MM.1S (cell line): ENCODE data around the gene TAS2R60.

Experiments
- DNase-seq: peaks from one replicate; pipeline ENCODE4 v3.0.0-alpha.2; 2015
- H2AFZ ChIP-seq: fragments of 300-600 bp; sonication (generic); 2 replicates; pipeline ENCODE4 v1.6.0; 2016; ENCODE audit warnings: antibody characterized with exemption, low read length
- H3F3A ChIP-seq: fragments of 300-600 bp; sonication (generic); 2 replicates; pipeline ENCODE4 v1.6.1; 2016; ENCODE audit warnings: mild to moderate bottlenecking, antibody characterized with exemption, low read length, moderate library complexity, mixed read lengths; ENCODE audit not compliant: insufficient read depth
- H3K27ac ChIP-seq: fragments of 300-600 bp; sonication (generic); 2 replicates; pipeline ENCODE4 v1.5.1; 2016; ENCODE audit warnings: mild to moderate bottlenecking, low read length
- H3K27me3 ChIP-seq: fragments of 300-600 bp; sonication (generic); replicated peaks from 2 replicates; pipeline ENCODE4 v1.6.0; 2016; ENCODE audit warnings: low read length; ENCODE audit not compliant: insufficient read depth
- H3K36me3 ChIP-seq: fragments of 300-600 bp; sonication (generic); replicated peaks from 2 replicates; pipeline ENCODE4 v1.6.1; 2016; ENCODE audit warnings: mild to moderate bottlenecking, low read length, mixed read lengths; ENCODE audit not compliant: insufficient read depth
- H3K4me1 ChIP-seq: fragments of 300-600 bp; sonication (generic); 2 replicates; pipeline ENCODE4 v1.6.1; 2016; ENCODE audit warnings: low read length, mixed read lengths
- H3K4me2 ChIP-seq: fragments of 300-600 bp; sonication (generic); 2 replicates; pipeline ENCODE4 v1.6.0; 2016; ENCODE audit warnings: low read depth, low read length
- H3K4me3 ChIP-seq: fragments of 300-600 bp; sonication (generic); 2 replicates; pipeline ENCODE4 v1.5.1; 2016; ENCODE audit warnings: low read length, mixed read lengths
- H3K79me2 ChIP-seq: fragments of 300-600 bp; sonication (generic); 2 replicates; pipeline ENCODE4 v1.6.1; 2016; ENCODE audit warnings: mixed run types, low read length, mixed read lengths
- H3K9ac ChIP-seq: fragments of 300-600 bp; sonication (generic); 2 replicates; pipeline ENCODE4 v1.6.1; 2016; ENCODE audit warnings: low read length, mixed read lengths
- H3K9me2 ChIP-seq: fragments of 300-600 bp; sonication (generic); replicated peaks from 2 replicates; pipeline ENCODE4 v1.6.1; 2016; ENCODE audit warnings: mild to moderate bottlenecking, low read length, mixed read lengths; ENCODE audit not compliant: insufficient read depth
- H3K9me3 ChIP-seq: fragments of 300-600 bp; sonication (generic); replicated peaks from 2 replicates; pipeline ENCODE4 v1.6.1; 2016; ENCODE audit warnings: mild to moderate bottlenecking, low read length, mixed read lengths; ENCODE audit not compliant: insufficient read depth
- H4K20me1 ChIP-seq: fragments of 300-600 bp; sonication (generic); 2 replicates; pipeline ENCODE4 v1.6.1; 2016; ENCODE audit warnings: mild to moderate bottlenecking, low read length, moderate library complexity, mixed read lengths; ENCODE audit not compliant: insufficient read depth
- CTCF ChIP-seq: fragments of 300-600 bp; sonication (generic); IDR thresholded peaks from 2 replicates; pipeline ENCODE4 v1.5.1; 2016; ENCODE audit warnings: antibody characterized with exemption, low read length, mixed read lengths
- EZH2 ChIP-seq: fragments of 300-600 bp; sonication (generic); optimal IDR thresholded peaks from 2 replicates; pipeline ENCODE3; 2017; ENCODE audit warnings: low read depth, mild to moderate bottlenecking, antibody characterized with exemption, low read length, mixed read lengths
- EZH2phosphoT487 ChIP-seq: fragments of 300-600 bp; sonication (generic); IDR thresholded peaks from 2 replicates; pipeline ENCODE4 v1.6.1; 2018; ENCODE audit warnings: antibody characterized with exemption, low read length

Gene TAS2R60

GRCh38 chr7:143455942-143456341 lies 12.7 kb downstream of the TAS2R60 start:
- peak overlapping the region; percentile 22; the same call in 1 of the 2 replicates for H3K27ac ChIP-seq
- H3K4me3 ChIP-seq: no peak overlapping the region; the same call in 1 of the 2 replicates
- peak overlapping the region; percentile 30; the same call in 1 of the 2 replicates for H3K4me2 ChIP-seq
- DNase-seq: peak; percentile 18
- TF ChIP-seq EZH2phosphoT487 (no peak), CTCF (no peak), EZH2 (no peak)
- no peaks in the 10 kb centered on the region for H3K79me2 ChIP-seq
- no peaks in the 10 kb centered on the region for H4K20me1 ChIP-seq
- no peaks in the 10 kb centered on the region for H3K27me3 ChIP-seq
- H3K4me1 ChIP-seq: peaks cover 20% of the 10 kb centered on the region
- H3K36me3 ChIP-seq: no peaks in the 10 kb centered on the region
- no peak overlapping the region for H3K9ac ChIP-seq
- no peak overlapping the region for H2AFZ ChIP-seq
- H3K9me2 ChIP-seq: no peaks in the 10 kb centered on the region
- H3F3A ChIP-seq: peaks cover 4% of the 10 kb centered on the region; the same call in 1 of the 2 replicates
- no peaks in the 10 kb centered on the region for H3K9me3 ChIP-seq

- TF ChIP-seq CTCF: no peak
- TF ChIP-seq EZH2phosphoT487: no peak
- TF ChIP-seq EZH2: no peak
- no peaks in the 10 kb centered on the region for H3K9me2 ChIP-seq
Measured at GRCh38 chr7:143456992-143457793, 13.9 kb downstream of the TAS2R60 start.

GRCh38 chr7:143458263-143458662 lies 15.0 kb downstream of the TAS2R60 start:
- H3K4me1 ChIP-seq: peaks cover 20% of the 10 kb centered on the region
- H4K20me1 ChIP-seq: no peaks in the 10 kb centered on the region
- no peaks in the 10 kb centered on the region for H3K9me3 ChIP-seq
- H3K79me2 ChIP-seq: no peaks in the 10 kb centered on the region
- TF ChIP-seq EZH2phosphoT487: no peak
- TF ChIP-seq CTCF: no peak
- no peak for TF ChIP-seq EZH2
- peak; percentile 39 for DNase-seq
- H3K9me2 ChIP-seq: no peaks in the 10 kb centered on the region
- no peaks in the 10 kb centered on the region for H3K27me3 ChIP-seq
- H3K4me3 ChIP-seq: no peak overlapping the region
- H3K9ac ChIP-seq: no peak overlapping the region
- peaks cover 4% of the 10 kb centered on the region; the same call in 1 of the 2 replicates for H3F3A ChIP-seq
- H3K4me2 ChIP-seq: peak overlapping the region; percentile 23; the same call in 1 of the 2 replicates
- 0 out of 2 replicates have a peak overlapping the region, but pooled peaks have one; percentile 7 for H2AFZ ChIP-seq
- no peaks in the 10 kb centered on the region for H3K36me3 ChIP-seq
- no peak overlapping the region for H3K27ac ChIP-seq

More at GRCh38 chr7:143456992-143457793, 13.9 kb downstream of the TAS2R60 start:
- Histone ChIP-seq H4K20me1 (no peaks in the 10 kb centered on the region), H3K36me3 (no peaks in the 10 kb centered on the region), H3K4me2 (no peak overlapping the region), H3F3A (peaks cover 4% of the 10 kb centered on the region; the same call in 1 of the 2 replicates), H2AFZ (no peak overlapping the region), H3K9me3 (no peaks in the 10 kb centered on the region), H3K79me2 (no peaks in the 10 kb centered on the region), H3K9ac (no peak overlapping the region), H3K4me1 (peaks cover 20% of the 10 kb centered on the region), H3K4me3 (no peak overlapping the region), H3K27me3 (no peaks in the 10 kb centered on the region), H3K27ac (no peak overlapping the region)
- no peak for DNase-seq
